ENCODE results near the gene E2F1. TPM values are rescaled to one million over a fixed set of nuclear protein-coding genes. Genes with fewer than 3 reads are reported as not detected.

Gene E2F1
- total RNA-seq, 1 experiment from 2014 or later = 44.2 TPM

DNA sequence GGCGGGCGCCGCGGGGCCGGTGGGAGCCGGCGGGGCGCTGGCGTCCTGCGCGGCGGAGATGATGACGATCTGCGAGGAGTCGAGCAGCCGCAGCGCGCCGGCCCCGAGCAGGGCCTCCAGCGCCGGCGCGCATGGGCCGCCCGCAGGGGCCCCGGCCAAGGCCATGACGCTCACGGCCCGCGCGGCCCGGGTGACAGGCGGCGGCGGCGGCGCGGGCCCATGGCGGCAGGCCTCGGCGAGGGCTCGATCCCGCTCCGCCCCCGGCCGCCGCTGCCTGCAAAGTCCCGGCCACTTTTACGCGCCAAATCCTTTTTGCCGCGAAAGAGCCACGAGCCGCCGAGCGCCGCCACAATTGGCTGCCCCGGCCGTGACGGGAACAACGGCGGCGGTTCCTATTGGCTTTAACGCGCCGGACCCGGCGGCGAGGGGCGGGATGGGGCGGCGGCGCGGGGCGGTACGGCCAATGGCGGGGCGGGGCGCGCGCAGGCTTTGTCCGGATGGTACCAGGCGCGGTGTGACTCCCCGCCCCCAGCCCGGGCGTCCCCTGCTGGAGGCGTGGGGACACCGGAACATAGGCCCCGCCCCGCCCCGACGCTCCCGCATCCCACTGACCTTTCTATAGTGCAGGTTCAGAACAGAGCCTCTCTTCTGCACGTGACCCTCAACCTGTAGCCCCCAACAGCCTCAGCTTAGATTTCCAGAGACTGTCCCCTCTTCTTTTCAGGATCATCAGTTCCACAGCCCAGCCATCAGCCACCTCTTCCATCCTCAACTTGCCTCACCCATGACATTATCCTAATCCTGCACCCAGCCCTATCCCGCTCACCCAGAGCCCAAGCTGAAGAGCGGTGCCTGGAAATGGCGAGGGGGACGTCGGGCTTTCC, at the start of gene E2F1 (continued):
- TF ChIP-seq, protein P1, sequence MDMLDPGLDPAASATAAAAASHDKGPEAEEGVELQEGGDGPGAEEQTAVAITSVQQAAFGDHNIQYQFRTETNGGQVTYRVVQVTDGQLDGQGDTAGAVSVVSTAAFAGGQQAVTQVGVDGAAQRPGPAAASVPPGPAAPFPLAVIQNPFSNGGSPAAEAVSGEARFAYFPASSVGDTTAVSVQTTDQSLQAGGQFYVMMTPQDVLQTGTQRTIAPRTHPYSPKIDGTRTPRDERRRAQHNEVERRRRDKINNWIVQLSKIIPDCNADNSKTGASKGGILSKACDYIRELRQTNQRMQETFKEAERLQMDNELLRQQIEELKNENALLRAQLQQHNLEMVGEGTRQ (CRISPR knock-in tag; IDR thresholded peaks at IDR 0.05) = peak; percentile 81
- TF ChIP-seq, protein P2, sequence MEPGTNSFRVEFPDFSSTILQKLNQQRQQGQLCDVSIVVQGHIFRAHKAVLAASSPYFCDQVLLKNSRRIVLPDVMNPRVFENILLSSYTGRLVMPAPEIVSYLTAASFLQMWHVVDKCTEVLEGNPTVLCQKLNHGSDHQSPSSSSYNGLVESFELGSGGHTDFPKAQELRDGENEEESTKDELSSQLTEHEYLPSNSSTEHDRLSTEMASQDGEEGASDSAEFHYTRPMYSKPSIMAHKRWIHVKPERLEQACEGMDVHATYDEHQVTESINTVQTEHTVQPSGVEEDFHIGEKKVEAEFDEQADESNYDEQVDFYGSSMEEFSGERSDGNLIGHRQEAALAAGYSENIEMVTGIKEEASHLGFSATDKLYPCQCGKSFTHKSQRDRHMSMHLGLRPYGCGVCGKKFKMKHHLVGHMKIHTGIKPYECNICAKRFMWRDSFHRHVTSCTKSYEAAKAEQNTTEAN (CRISPR knock-in tag; IDR thresholded peaks at IDR 0.05) = 0 out of 2 replicates have a peak, but pooled peaks have one; percentile 27
- TF ChIP-seq EMX1 (CRISPR knock-in tag; IDR thresholded peaks at IDR 0.05) (no peak), ZNF416 (CRISPR knock-in tag; IDR thresholded peaks at IDR 0.05) (no peak), IRF2 (CRISPR knock-in tag; IDR thresholded peaks at IDR 0.05; ENCODE audit: borderline replicate concordance, low read depth) (no peak), ZNF263 (CRISPR knock-in tag; IDR thresholded peaks at IDR 0.05; ENCODE audit: low read depth) (no peak), CREM (CRISPR knock-in tag; IDR thresholded peaks at IDR 0.05) (peak; percentile 73; the same call in 1 of the 2 replicates), ELF4 (CRISPR knock-in tag; IDR thresholded peaks at IDR 0.05; ENCODE audit: low read depth) (no peak), ZNF138 (CRISPR knock-in tag; conservative IDR thresholded peaks at IDR 0.05) (no peak), JAZF1 (CRISPR knock-in tag; IDR thresholded peaks at IDR 0.05) (no peak), TEAD1 (CRISPR knock-in tag; IDR thresholded peaks at IDR 0.05) (peak; percentile 85; the same call in 1 of the 2 replicates)
- TF ChIP-seq, protein P3, sequence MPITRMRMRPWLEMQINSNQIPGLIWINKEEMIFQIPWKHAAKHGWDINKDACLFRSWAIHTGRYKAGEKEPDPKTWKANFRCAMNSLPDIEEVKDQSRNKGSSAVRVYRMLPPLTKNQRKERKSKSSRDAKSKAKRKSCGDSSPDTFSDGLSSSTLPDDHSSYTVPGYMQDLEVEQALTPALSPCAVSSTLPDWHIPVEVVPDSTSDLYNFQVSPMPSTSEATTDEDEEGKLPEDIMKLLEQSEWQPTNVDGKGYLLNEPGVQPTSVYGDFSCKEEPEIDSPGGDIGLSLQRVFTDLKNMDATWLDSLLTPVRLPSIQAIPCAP (CRISPR knock-in tag; IDR thresholded peaks at IDR 0.05) = no peak
- TF ChIP-seq, protein P4, sequence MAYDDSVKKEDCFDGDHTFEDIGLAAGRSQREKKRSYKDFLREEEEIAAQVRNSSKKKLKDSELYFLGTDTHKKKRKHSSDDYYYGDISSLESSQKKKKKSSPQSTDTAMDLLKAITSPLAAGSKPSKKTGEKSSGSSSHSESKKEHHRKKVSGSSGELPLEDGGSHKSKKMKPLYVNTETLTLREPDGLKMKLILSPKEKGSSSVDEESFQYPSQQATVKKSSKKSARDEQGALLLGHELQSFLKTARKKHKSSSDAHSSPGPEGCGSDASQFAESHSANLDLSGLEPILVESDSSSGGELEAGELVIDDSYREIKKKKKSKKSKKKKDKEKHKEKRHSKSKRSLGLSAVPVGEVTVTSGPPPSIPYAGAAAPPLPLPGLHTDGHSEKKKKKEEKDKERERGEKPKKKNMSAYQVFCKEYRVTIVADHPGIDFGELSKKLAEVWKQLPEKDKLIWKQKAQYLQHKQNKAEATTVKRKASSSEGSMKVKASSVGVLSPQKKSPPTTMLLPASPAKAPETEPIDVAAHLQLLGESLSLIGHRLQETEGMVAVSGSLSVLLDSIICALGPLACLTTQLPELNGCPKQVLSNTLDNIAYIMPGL (CRISPR knock-in tag; IDR thresholded peaks at IDR 0.05) = 0 out of 2 replicates have a peak, but pooled peaks have one; percentile 38
- TF ChIP-seq, protein P5, sequence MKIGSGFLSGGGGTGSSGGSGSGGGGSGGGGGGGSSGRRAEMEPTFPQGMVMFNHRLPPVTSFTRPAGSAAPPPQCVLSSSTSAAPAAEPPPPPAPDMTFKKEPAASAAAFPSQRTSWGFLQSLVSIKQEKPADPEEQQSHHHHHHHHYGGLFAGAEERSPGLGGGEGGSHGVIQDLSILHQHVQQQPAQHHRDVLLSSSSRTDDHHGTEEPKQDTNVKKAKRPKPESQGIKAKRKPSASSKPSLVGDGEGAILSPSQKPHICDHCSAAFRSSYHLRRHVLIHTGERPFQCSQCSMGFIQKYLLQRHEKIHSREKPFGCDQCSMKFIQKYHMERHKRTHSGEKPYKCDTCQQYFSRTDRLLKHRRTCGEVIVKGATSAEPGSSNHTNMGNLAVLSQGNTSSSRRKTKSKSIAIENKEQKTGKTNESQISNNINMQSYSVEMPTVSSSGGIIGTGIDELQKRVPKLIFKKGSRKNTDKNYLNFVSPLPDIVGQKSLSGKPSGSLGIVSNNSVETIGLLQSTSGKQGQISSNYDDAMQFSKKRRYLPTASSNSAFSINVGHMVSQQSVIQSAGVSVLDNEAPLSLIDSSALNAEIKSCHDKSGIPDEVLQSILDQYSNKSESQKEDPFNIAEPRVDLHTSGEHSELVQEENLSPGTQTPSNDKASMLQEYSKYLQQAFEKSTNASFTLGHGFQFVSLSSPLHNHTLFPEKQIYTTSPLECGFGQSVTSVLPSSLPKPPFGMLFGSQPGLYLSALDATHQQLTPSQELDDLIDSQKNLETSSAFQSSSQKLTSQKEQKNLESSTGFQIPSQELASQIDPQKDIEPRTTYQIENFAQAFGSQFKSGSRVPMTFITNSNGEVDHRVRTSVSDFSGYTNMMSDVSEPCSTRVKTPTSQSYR (CRISPR knock-in tag; IDR thresholded peaks at IDR 0.05) = no peak
- TF ChIP-seq, protein P6, sequence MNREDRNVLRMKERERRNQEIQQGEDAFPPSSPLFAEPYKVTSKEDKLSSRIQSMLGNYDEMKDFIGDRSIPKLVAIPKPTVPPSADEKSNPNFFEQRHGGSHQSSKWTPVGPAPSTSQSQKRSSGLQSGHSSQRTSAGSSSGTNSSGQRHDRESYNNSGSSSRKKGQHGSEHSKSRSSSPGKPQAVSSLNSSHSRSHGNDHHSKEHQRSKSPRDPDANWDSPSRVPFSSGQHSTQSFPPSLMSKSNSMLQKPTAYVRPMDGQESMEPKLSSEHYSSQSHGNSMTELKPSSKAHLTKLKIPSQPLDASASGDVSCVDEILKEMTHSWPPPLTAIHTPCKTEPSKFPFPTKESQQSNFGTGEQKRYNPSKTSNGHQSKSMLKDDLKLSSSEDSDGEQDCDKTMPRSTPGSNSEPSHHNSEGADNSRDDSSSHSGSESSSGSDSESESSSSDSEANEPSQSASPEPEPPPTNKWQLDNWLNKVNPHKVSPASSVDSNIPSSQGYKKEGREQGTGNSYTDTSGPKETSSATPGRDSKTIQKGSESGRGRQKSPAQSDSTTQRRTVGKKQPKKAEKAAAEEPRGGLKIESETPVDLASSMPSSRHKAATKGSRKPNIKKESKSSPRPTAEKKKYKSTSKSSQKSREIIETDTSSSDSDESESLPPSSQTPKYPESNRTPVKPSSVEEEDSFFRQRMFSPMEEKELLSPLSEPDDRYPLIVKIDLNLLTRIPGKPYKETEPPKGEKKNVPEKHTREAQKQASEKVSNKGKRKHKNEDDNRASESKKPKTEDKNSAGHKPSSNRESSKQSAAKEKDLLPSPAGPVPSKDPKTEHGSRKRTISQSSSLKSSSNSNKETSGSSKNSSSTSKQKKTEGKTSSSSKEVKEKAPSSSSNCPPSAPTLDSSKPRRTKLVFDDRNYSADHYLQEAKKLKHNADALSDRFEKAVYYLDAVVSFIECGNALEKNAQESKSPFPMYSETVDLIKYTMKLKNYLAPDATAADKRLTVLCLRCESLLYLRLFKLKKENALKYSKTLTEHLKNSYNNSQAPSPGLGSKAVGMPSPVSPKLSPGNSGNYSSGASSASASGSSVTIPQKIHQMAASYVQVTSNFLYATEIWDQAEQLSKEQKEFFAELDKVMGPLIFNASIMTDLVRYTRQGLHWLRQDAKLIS (CRISPR knock-in tag; IDR thresholded peaks at IDR 0.05; ENCODE audit: borderline replicate concordance) = no peak
- TF ChIP-seq, protein P7, sequence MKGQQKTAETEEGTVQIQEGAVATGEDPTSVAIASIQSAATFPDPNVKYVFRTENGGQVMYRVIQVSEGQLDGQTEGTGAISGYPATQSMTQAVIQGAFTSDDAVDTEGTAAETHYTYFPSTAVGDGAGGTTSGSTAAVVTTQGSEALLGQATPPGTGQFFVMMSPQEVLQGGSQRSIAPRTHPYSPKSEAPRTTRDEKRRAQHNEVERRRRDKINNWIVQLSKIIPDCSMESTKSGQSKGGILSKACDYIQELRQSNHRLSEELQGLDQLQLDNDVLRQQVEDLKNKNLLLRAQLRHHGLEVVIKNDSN (CRISPR knock-in tag; IDR thresholded peaks at IDR 0.05) = peak; percentile 77
- TF ChIP-seq, protein P8, sequence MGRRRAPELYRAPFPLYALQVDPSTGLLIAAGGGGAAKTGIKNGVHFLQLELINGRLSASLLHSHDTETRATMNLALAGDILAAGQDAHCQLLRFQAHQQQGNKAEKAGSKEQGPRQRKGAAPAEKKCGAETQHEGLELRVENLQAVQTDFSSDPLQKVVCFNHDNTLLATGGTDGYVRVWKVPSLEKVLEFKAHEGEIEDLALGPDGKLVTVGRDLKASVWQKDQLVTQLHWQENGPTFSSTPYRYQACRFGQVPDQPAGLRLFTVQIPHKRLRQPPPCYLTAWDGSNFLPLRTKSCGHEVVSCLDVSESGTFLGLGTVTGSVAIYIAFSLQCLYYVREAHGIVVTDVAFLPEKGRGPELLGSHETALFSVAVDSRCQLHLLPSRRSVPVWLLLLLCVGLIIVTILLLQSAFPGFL (CRISPR knock-in tag; IDR thresholded peaks at IDR 0.05; ENCODE audit: borderline replicate concordance) = peak; percentile 82; the same call in 1 of the 2 replicates
- TF ChIP-seq, protein P9, sequence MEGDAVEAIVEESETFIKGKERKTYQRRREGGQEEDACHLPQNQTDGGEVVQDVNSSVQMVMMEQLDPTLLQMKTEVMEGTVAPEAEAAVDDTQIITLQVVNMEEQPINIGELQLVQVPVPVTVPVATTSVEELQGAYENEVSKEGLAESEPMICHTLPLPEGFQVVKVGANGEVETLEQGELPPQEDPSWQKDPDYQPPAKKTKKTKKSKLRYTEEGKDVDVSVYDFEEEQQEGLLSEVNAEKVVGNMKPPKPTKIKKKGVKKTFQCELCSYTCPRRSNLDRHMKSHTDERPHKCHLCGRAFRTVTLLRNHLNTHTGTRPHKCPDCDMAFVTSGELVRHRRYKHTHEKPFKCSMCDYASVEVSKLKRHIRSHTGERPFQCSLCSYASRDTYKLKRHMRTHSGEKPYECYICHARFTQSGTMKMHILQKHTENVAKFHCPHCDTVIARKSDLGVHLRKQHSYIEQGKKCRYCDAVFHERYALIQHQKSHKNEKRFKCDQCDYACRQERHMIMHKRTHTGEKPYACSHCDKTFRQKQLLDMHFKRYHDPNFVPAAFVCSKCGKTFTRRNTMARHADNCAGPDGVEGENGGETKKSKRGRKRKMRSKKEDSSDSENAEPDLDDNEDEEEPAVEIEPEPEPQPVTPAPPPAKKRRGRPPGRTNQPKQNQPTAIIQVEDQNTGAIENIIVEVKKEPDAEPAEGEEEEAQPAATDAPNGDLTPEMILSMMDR (IDR thresholded peaks at IDR 0.05) = no peak
- TF ChIP-seq, protein P10, sequence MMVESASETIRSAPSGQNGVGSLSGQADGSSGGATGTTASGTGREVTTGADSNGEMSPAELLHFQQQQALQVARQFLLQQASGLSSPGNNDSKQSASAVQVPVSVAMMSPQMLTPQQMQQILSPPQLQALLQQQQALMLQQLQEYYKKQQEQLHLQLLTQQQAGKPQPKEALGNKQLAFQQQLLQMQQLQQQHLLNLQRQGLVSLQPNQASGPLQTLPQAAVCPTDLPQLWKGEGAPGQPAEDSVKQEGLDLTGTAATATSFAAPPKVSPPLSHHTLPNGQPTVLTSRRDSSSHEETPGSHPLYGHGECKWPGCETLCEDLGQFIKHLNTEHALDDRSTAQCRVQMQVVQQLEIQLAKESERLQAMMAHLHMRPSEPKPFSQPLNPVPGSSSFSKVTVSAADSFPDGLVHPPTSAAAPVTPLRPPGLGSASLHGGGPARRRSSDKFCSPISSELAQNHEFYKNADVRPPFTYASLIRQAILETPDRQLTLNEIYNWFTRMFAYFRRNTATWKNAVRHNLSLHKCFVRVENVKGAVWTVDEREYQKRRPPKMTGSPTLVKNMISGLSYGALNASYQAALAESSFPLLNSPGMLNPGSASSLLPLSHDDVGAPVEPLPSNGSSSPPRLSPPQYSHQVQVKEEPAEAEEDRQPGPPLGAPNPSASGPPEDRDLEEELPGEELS (CRISPR knock-in tag; IDR thresholded peaks at IDR 0.05) = 0 out of 2 replicates have a peak, but pooled peaks have one; percentile 43

All from WTC11 (cell line).